IPS DF 6.9 (cell line): Measurements from ENCODE around the gene PDE7B.

Experiments used
- DNase-seq: peaks from one replicate; pipeline ENCODE4 v3.0.0-alpha.2; 2013; ENCODE audit warnings: low read depth, low spot score
- H3K27ac ChIP-seq: one replicate; pipeline ENCODE4 v1.5.1; 2013; ENCODE audit warnings: low read length, control low read depth
- H3K27me3 ChIP-seq: 2 replicates; pipeline ENCODE4 v1.6.1; 2013; ENCODE audit warnings: mild to moderate bottlenecking, low read length; ENCODE audit not compliant: control insufficient read depth, insufficient read depth
- H3K36me3 ChIP-seq: 2 replicates; pipeline ENCODE4 v1.6.1; 2013; ENCODE audit warnings: low read length; ENCODE audit not compliant: control insufficient read depth, insufficient read depth
- H3K4me1 ChIP-seq: 2 replicates; pipeline ENCODE4 v1.6.1; 2013; ENCODE audit warnings: low read length; ENCODE audit not compliant: control insufficient read depth, insufficient read depth
- H3K4me3 ChIP-seq: 2 replicates; pipeline ENCODE4 v1.5.1; 2013; ENCODE audit warnings: mild to moderate bottlenecking, low read length
- H3K9me3 ChIP-seq: 2 replicates; pipeline ENCODE4 v1.6.1; 2013; ENCODE audit warnings: low read length, inconsistent platforms; ENCODE audit not compliant: control insufficient read depth, insufficient read depth
- WGBS: extraction: QIAGEN DNeasy Blood & Tissue Kit; methylation state at CpG from one replicate; pipeline ENCODE4 v1.1.7; 2013; ENCODE audit warnings: mixed read lengths, missing lambda C conversion rate; ENCODE audit not compliant: insufficient read length, insufficient coverage; 5-methylcytosine and 5-hydroxymethylcytosine counted together

PDE7B gene

GRCh38 chr6:136235233-136235564, 383.7 kb downstream of the PDE7B start:
- Histone ChIP-seq H3K36me3 (no peaks in the 10 kb centered on the region), H3K4me3 (no peak overlapping the region), H3K27me3 (no peaks in the 10 kb centered on the region), H3K27ac (no peak overlapping the region), H3K4me1 (no peaks in the 10 kb centered on the region), H3K9me3 (no peaks in the 10 kb centered on the region)
- WGBS: no CpG with 5 or more reads among the region's 4 CpGs
- no peak for DNase-seq

- Histone ChIP-seq H3K4me3 (no peak overlapping the region), H3K36me3 (no peaks in the 10 kb centered on the region), H3K4me1 (no peaks in the 10 kb centered on the region), H3K27ac (no peak overlapping the region), H3K9me3 (no peaks in the 10 kb centered on the region), H3K27me3 (no peaks in the 10 kb centered on the region)
- DNase-seq: no peak
- WGBS: no CpG with 5 or more reads among the region's 9 CpGs
Measured at GRCh38 chr6:136236466-136237293, 385.2 kb downstream of the PDE7B start.

GRCh38 chr6:136244061-136244616, 392.6 kb downstream of the PDE7B start:
- Histone ChIP-seq H3K27ac (no peak overlapping the region), H3K36me3 (no peaks in the 10 kb centered on the region), H3K9me3 (no peaks in the 10 kb centered on the region), H3K4me1 (no peaks in the 10 kb centered on the region), H3K4me3 (no peak overlapping the region), H3K27me3 (no peaks in the 10 kb centered on the region)
- no peak for DNase-seq
- 100% methylated on average over 2 of the region's 5 CpGs for WGBS
